ENCODE results near the gene NF2.

GRCh38 chr22:29715240-29715639, 111.8 kb downstream of the NF2 start:
- TF ChIP-seq REST (IDR thresholded peaks at IDR 0.05; ENCODE audit: unreplicated experiment), result no peak
- TF ChIP-seq CTCF (conservative IDR thresholded peaks at IDR 0.05; ENCODE audit: low read depth in 2 of 2), result no peak
- TF ChIP-seq EZH2 (IDR thresholded peaks at IDR 0.05; ENCODE audit: low read depth, unreplicated experiment), result no peak
- no peak for TF ChIP-seq STAT1 (IDR thresholded peaks at IDR 0.05; ENCODE audit: unreplicated experiment)
- TF ChIP-seq POLR2AphosphoS5 (IDR thresholded peaks at IDR 0.05; ENCODE audit: low read depth), result no peak
- TF ChIP-seq NANOG (IDR thresholded peaks at IDR 0.05; ENCODE audit: borderline replicate concordance), result no peak
- no peak for TF ChIP-seq CREB1 (CRISPR knock-in tag; IDR thresholded peaks at IDR 0.05; ENCODE audit: low read depth)
